Endothelial cell of umbilical vein (primary cell): Measurements from ENCODE around the gene SMIM20. TPM values are rescaled to one million over a fixed set of nuclear protein-coding genes. Genes with fewer than 3 reads are reported as not detected.

ENCODE experiments used
- BruUV-seq: library from RNA; stranded (reverse); fragments of 400-500 nt; replicated peaks from 2 replicates; lab custom pipeline; 2021; lab: Mats Ljungman, UMichigan
- CTCF ChIA-PET: fragments of 300-600, 350-600 bp; sonication (Branson Sonifier 250); formaldehyde crosslinking; loops from one replicate; lab custom pipeline; 2021; ENCODE audit warnings: antibody characterized with exemption, inconsistent platforms; lab: Charles Lee
- POLR2A ChIA-PET: fragments of 300-600, 350-600 bp; sonication (Branson Sonifier 250); formaldehyde crosslinking; loops from one replicate; lab custom pipeline; 2021; ENCODE audit warnings: antibody characterized with exemption, inconsistent platforms; lab: Charles Lee
- DNase-seq: peaks from one replicate; pipeline ENCODE4 v3.0.0-alpha.2; 2011; ENCODE audit warnings: low read depth, low spot score
- FAIRE-seq: peaks from 2 replicates; lab custom pipeline; 2011; peaks lifted over from hg19 to GRCh38; lab: Jason Lieb, UNC
- H2AFZ ChIP-seq: 2 replicates; pipeline ENCODE4 v1.6.0; 2012; ENCODE audit warnings: low read depth, low read length, control low read depth, inconsistent platforms
- H3K27ac ChIP-seq: 2 replicates; pipeline ENCODE4 v1.5.1; 2011; ENCODE audit warnings: low read depth, mild to moderate bottlenecking, control low read depth, low read length, moderate library complexity; ENCODE audit not compliant: insufficient read depth
- H3K27me3 ChIP-seq, 2 experiments: 2 replicates each; pipeline versions ENCODE4 v1.6.0 to v1.6.1; 2011; ENCODE audit warnings: low read length in 2 of 2, mixed read lengths in 1 of 2; ENCODE audit not compliant: control insufficient read depth in 2 of 2, insufficient read depth in 2 of 2
- H3K36me3 ChIP-seq, 2 experiments: 2 replicates in 1 of 2; 3 replicates in 1 of 2; pipeline ENCODE4 v1.5.1; 2011; ENCODE audit warnings: low read length in 2 of 2, mild to moderate bottlenecking in 1 of 2, moderate library complexity in 1 of 2; ENCODE audit not compliant: control insufficient read depth in 2 of 2, insufficient read depth in 2 of 2; ENCODE audit errors: extremely low read depth in 1 of 2
- H3K4me1 ChIP-seq: 3 replicates; pipeline ENCODE4 v1.5.1; 2011; ENCODE audit warnings: mild to moderate bottlenecking, low read length; ENCODE audit not compliant: control insufficient read depth, insufficient read depth; ENCODE audit errors: extremely low read depth
- H3K4me2 ChIP-seq: 2 replicates; pipeline ENCODE4 v1.6.1; 2011; ENCODE audit warnings: low read length, control low read depth, mixed read lengths; ENCODE audit not compliant: insufficient read depth
- H3K4me3 ChIP-seq, 3 experiments: fragments of 200-600 bp in 1 of 3; sonication (generic), shearing (Covaris generic) in 1 of 3; replicated peaks in 1 of 3; 2 replicates each; pipeline ENCODE4 v1.5.1; 2011 to 2016; ENCODE audit warnings: control low read depth in 3 of 3, low read length in 3 of 3, mild to moderate bottlenecking in 2 of 3, inconsistent platforms in 1 of 3, low read depth in 1 of 3, moderate library complexity in 1 of 3; ENCODE audit not compliant: insufficient read depth in 1 of 3
- H3K79me2 ChIP-seq: 2 replicates; pipeline ENCODE4 v1.6.0; 2012; ENCODE audit warnings: low read length, inconsistent platforms; ENCODE audit not compliant: control insufficient read depth, insufficient read depth
- H3K9ac ChIP-seq: replicated peaks from 2 replicates; pipeline ENCODE3; 2011; ENCODE audit warnings: low read length, control low read depth; ENCODE audit not compliant: insufficient read depth; ENCODE audit errors: extremely low read depth
- H3K9me1 ChIP-seq: replicated peaks from 3 replicates; pipeline ENCODE4 v1.6.0; 2011; ENCODE audit warnings: mild to moderate bottlenecking, low read length; ENCODE audit not compliant: control insufficient read depth, insufficient read depth; ENCODE audit errors: extremely low read depth
- H3K9me3 ChIP-seq: replicated peaks from 2 replicates; pipeline ENCODE4 v1.5.1; 2012; ENCODE audit warnings: low read length, inconsistent platforms; ENCODE audit not compliant: control insufficient read depth, insufficient read depth
- H4K20me1 ChIP-seq: replicated peaks from 2 replicates; pipeline ENCODE3; 2011; ENCODE audit warnings: mild to moderate bottlenecking, low read length; ENCODE audit not compliant: control insufficient read depth, insufficient read depth; ENCODE audit errors: extremely low read depth
- CTCF ChIP-seq, 2 donors: IDR thresholded peaks; 1 replicate in 1 of 2; 2 replicates in 1 of 2; pipeline ENCODE4 v1.5.1; 2011; ENCODE audit warnings: low read length in 2 of 2, mild to moderate bottlenecking in 2 of 2, moderate library complexity in 2 of 2, control low read depth in 1 of 2, inconsistent platforms in 1 of 2, low read depth in 1 of 2; ENCODE audit not compliant: insufficient read depth in 1 of 2; ENCODE audit errors: extremely low read depth in 1 of 2
- EZH2 ChIP-seq: IDR thresholded peaks from 2 replicates; pipeline ENCODE4 v1.6.1; 2012; ENCODE audit warnings: borderline replicate concordance, low read depth, mild to moderate bottlenecking, moderate library complexity, low read length, inconsistent platforms; ENCODE audit not compliant: severe bottlenecking
- FOS ChIP-seq: IDR thresholded peaks from 2 replicates; pipeline ENCODE4 v1.6.1; 2011; ENCODE audit warnings: mild to moderate bottlenecking, low read length, moderate library complexity, borderline replicate concordance; ENCODE audit not compliant: insufficient read depth
- JUN ChIP-seq: IDR thresholded peaks from 2 replicates; pipeline ENCODE4 v1.6.1; 2011; ENCODE audit warnings: borderline replicate concordance, low read depth; ENCODE audit not compliant: insufficient read length, insufficient read depth
- MAX ChIP-seq: IDR thresholded peaks from 2 replicates; pipeline ENCODE4 v1.6.1; 2011; ENCODE audit not compliant: insufficient read depth, insufficient read length
- MYC ChIP-seq: IDR thresholded peaks from one replicate; pipeline ENCODE4 v1.6.1; 2011; ENCODE audit warnings: mild to moderate bottlenecking, low read depth, low read length
- POLR2AphosphoS5 ChIP-seq: IDR thresholded peaks from 2 replicates; pipeline ENCODE4 v1.6.1; 2012; ENCODE audit warnings: low read depth, mild to moderate bottlenecking, control low read depth, low read length, moderate library complexity; ENCODE audit not compliant: insufficient read depth
- dilution Hi-C: fragments of 300-500 bp; cut with MboI; formaldehyde crosslinking; loops from one replicate; pipeline ENCODE4 v1.15.0; 2019; ENCODE audit warnings: low sequenced_read_pairs; ENCODE audit not compliant: extremely low pct_ligation_motif_present
- intact Hi-C: fragments of 100-400 bp; cut with micrococcal nuclease; formaldehyde crosslinking; loops from one replicate; pipeline ENCODE4 v1.10.0; 2022
- polyA plus RNA-seq, 4 experiments: library from polyadenylated mRNA; depleted of rRNA in 3 of 4; stranded (reverse) in 3 of 4; unstranded in 1 of 4; fragments of >200 nt; gene quantifications; 2 replicates each; pipeline versions ENCODE4 v1.2.1 to v1.2.3, GENCODE V29; 2011 to 2012; ENCODE audit warnings: missing spikeins in 1 of 4
- total RNA-seq: library from RNA; stranded (reverse); gene quantifications from 2 replicates; pipeline ENCODE4 v1.2.3, GENCODE V29; 2021

Gene SMIM20
- total and polyA plus RNA-seq, 2 donors (not counting 3 experiments of a cell fraction or from before 2014, with no cell fraction given): 10.2 to 19.2 TPM

- intact Hi-C loops (no loop called here), dilution Hi-C loops (no loop called here)
- H3K9me3 ChIP-seq: no peaks in the 10 kb centered on the region
- no peak overlapping the region for H3K4me2 ChIP-seq
- H3K4me1 ChIP-seq: no peaks in the 10 kb centered on the region
- BruUV-seq: no TSS peak
- peaks cover 0 to 5% of the 10 kb centered on the region in 2 experiments for H3K27me3 ChIP-seq
- H3K27ac ChIP-seq: no peak overlapping the region
- ChIA-PET POLR2A (no interaction called here), CTCF (interaction anchor here (1.6 kb wide), 1 partner anchor 16 kb away, joined by 3 read pairs; no protein-coding TSS in a partner anchor)
- no peak overlapping the region for H3K4me3 ChIP-seq
- no peak for FAIRE-seq
- H4K20me1 ChIP-seq: no peaks in the 10 kb centered on the region
- no peak overlapping the region for H3K9ac ChIP-seq
- TF ChIP-seq JUN (no peak), MYC (no peak), FOS (no peak), MAX (no peak), POLR2AphosphoS5 (no peak)
- H2AFZ ChIP-seq: no peak overlapping the region
- no peaks in the 10 kb centered on the region for H3K36me3 ChIP-seq
- H3K9me1 ChIP-seq: no peaks in the 10 kb centered on the region
- no peak for DNase-seq
- no peaks in the 10 kb centered on the region for H3K79me2 ChIP-seq
Observed at GRCh38 chr4:25965629-25966028, 51.6 kb downstream of the SMIM20 start.

- H3K79me2 ChIP-seq: no peaks in the 10 kb centered on the region
- no peak overlapping the region for H3K9ac ChIP-seq
- ChIA-PET CTCF (interaction anchor here (1.6 kb wide), 1 partner anchor 15 kb away, joined by 3 read pairs; no protein-coding TSS in a partner anchor), POLR2A (no interaction called here)
- intact Hi-C loops (no loop called here), dilution Hi-C loops (no loop called here)
- no peaks in the 10 kb centered on the region for H3K9me3 ChIP-seq
- no peaks in the 10 kb centered on the region for H3K36me3 ChIP-seq
- no peaks in the 10 kb centered on the region for H3K9me1 ChIP-seq
- FAIRE-seq: no peak
- H3K27me3 ChIP-seq: peaks cover 0 to 5% of the 10 kb centered on the region in 2 experiments
- H3K4me2 ChIP-seq: no peak overlapping the region
- DNase-seq: no peak
- no peak for TF ChIP-seq POLR2AphosphoS5
- no peak for TF ChIP-seq JUN
- TF ChIP-seq CTCF (IDR thresholded peaks at IDR 0.05; ENCODE audit: extremely low read depth in 1 of 2, insufficient read depth in 1 of 2, low read depth in 1 of 2, low read length in 2 of 2): no peak
- no peak for TF ChIP-seq MAX
- no peak for TF ChIP-seq EZH2
- H4K20me1 ChIP-seq: no peaks in the 10 kb centered on the region
- no peak overlapping the region for H3K4me3 ChIP-seq
- H3K27ac ChIP-seq: no peak overlapping the region
- BruUV-seq: no TSS peak
- H2AFZ ChIP-seq: no peak overlapping the region
- H3K4me1 ChIP-seq: no peaks in the 10 kb centered on the region
Observed at GRCh38 chr4:25966171-25966570, 52.2 kb downstream of the SMIM20 start.
